Right lung (tissue), 5 donors: ENCODE measurements around the gene MAP1LC3B. TPM values are rescaled to one million over a fixed set of nuclear protein-coding genes. Genes with fewer than 3 reads are reported as not detected.
"Not testable (repeated sequence)": the region's sequence is repeated elsewhere in the genome, so short reads cannot be mapped to it uniquely, and the experiment has no call there.

Source experiments
- DNase-seq, 2 donors: peaks; one replicate each; pipeline ENCODE4 v3.0.0-alpha.2; 2013
- polyA plus RNA-seq, 5 donors: library from polyadenylated mRNA; unstranded; fragments of 120-200 nt; gene quantifications; one replicate each; pipeline versions ENCODE4 v1.2.1 to v1.2.3, GENCODE V29; 2013; ENCODE audit warnings: inconsistent platforms in 1 of 5, low replicate concordance in 1 of 5; ENCODE audit not compliant: insufficient read length in 5 of 5, insufficient read depth in 1 of 5

MAP1LC3B gene
- polyA plus RNA-seq, 5 donors = 44.4 to 58.5 (median 54.4) TPM

- not testable (repeated sequence) for DNase-seq
These were observed 12.8 kb upstream of the MAP1LC3B start for GRCh38 chr16:87379312-87379752.

DNA sequence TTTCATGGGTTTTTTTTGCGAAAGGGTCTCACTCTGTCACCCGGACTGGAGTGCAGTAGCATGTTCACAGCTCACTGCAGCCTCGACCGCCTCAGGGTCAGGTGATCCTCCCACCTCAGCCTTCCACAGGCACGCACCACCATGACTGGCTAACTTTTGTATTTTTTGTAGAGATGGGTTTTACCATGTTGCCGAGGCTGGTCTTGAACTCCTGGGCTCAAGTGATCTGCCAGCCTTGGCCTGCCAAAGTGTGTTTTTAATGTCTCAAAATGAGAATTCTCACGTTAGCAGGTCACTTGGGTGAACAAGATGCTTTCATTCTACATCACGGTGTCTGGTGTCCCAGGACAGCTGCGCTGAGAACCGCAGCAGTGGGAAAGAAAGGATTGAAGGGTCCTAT lies 11.7 kb upstream of the MAP1LC3B start:
- DNase-seq = no peak

- no peak for DNase-seq
These were observed 11.3 kb upstream of the MAP1LC3B start for GRCh38 chr16:87380881-87381280.

GRCh38 chr16:87382023-87382785 lies 9.9 kb upstream of the MAP1LC3B start:
- DNase-seq = no peak

- DNase-seq = peak; percentile 93 to 95
These were observed 8.5 kb upstream of the MAP1LC3B start, which contains the start of gene FBXO31 for GRCh38 chr16:87383505-87384161. TSS of gene FBXO31 (minus strand) at chr16:87383776. CDS start at chr16:87383744, 32 bp downstream.

GRCh38 chr16:87384162-87384874 lies 7.8 kb upstream of the MAP1LC3B start:
- no peak for DNase-seq

GRCh38 chr16:87384875-87385167 lies 7.3 kb upstream of the MAP1LC3B start:
- DNase-seq = not testable (repeated sequence)

DNA sequence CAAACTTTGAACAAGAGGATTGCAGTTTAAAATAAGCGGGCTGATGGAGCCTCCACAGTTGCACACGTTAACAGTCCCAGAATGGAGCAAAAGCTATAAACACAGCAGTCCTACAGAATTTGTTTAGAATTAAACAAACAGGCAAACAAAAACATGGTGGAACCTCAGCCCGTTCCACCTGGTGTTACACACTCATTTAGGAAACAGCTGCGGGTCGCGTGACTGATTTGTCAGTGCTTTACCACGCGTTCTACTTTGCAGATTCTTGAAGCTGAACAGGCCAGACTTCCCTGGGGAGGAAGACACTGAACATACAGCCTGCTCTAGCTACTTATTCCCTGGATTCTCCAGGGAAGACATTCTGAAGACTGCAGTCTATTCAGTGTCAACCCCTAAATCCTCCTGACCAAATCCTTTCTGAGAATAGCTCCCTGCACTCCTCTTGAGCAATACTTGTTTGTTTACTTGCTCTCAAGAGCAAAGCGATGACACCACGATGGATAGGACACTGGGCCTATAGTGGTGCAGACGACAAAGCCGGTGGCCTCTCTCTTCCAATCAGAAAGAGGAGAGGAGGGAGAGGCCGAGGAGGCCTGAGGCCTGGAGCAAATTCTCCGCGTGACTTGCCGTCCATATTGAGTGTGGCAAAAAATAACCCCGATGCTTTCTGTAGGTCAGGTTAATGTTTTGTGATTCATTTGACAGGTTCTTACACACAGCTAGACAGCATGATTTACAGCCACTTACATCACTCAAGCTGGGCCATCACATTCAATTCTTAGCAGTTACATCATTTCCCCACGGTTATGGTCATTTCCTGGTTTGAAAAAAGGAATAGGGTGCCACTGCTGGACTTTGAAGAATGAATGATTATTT lies 4.0 kb upstream of the MAP1LC3B start:
- peak; percentile 95 to 97 for DNase-seq

- DNase-seq = no peak
These were observed 3.4 kb upstream of the MAP1LC3B start for GRCh38 chr16:87388818-87389134.

DNA sequence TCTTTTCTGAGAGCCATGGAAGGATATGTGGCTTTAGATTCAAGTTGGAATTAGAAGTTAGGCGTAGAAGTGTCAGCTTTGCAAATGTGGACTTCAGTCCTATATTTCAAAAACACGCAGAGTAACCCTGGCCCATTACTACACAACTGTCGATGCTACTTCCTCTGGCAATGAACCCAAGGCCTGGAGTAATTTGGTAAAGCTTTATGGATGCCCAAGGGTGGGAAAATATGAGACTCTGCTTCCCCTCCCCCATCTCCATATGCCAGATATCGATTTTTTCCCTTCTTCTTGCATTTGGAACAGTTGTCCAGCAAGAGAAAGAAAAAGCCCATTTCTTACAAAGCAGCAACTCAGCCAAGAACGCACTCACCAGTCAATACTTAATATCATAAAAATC lies 2.9 kb upstream of the MAP1LC3B start:
- no peak for DNase-seq

- DNase-seq = not testable (repeated sequence)
These were observed 2.2 kb upstream of the MAP1LC3B start for GRCh38 chr16:87389914-87390313.

DNA sequence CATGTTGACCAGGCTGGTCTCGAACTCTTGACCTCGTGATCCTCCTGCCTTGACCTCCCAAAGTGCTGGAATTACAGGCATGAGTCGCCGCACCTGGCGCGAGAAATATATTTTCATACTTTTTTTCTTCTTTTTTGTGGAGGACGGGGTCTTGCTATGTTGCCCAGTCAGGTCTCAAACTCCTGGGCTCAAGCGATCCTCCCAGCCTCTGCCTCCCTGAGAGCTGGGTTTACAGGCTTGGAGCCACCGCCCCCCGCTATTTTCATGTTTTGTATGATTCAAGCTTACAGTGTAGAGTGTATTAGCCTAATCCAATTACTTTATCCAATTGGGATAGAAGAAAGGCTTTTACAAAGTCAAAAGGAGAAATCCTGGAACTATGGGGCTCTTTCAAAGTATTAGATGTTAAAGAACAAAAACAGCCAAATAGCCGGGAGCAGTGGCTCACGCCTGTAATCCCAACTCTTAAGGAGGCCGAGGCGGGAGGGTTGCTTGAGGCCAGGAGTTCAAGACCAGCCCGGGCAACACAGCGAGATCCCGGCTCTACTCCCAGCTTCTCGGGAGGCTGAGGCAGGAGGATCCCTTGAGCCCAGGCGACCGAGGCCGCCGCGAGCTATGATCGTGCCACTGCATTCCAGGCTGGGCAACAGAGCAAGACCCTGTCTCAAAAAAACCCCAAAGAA lies 1.4 kb upstream of the MAP1LC3B start:
- no peak for DNase-seq

- DNase-seq = no peak
These were observed 699 bp upstream of the MAP1LC3B start for GRCh38 chr16:87391324-87391949.

DNA sequence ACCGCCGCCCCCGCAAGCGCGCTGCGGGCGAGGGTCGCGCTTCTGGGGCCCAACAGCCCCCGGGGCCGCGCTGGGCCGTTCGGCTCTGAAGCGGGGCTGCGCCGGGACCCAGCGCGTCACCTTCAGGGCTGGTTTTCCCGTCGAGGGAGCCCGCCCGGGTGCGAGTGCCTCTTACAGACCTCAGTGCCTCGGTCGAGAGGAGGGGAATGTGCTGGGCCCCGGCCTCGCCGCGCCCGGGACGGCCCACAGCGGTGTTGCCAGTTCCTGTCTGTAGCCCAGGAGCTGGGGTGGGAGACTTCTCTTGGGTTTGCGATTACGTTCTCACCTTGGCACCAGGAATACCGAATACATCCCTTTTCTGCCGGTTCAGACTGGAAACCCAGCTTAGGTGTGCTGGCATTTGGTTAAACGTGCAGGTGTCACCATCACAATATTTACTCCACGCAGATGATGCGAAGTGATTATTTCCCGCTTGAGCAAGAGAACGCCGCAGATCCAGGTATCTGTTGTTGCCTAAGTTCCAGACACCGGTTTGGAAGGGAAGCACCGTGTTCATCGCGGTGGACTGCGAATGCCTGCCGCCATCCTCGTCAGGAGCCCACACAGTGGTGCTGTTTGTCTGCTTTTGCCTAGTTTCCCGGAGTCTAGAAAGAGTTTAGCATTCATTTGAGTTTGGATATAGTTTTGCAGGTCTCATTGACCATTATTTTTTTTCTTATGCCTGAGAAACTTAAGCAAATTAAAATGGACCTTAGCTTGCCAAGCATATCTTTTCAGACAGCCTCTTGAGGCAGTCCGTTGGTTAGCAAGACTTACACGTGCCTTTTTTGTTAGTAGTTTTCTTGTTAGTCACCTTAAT lies 914 bp downstream of the MAP1LC3B start:
- peak in 1 of 2 donors; percentile 23 for DNase-seq

DNA sequence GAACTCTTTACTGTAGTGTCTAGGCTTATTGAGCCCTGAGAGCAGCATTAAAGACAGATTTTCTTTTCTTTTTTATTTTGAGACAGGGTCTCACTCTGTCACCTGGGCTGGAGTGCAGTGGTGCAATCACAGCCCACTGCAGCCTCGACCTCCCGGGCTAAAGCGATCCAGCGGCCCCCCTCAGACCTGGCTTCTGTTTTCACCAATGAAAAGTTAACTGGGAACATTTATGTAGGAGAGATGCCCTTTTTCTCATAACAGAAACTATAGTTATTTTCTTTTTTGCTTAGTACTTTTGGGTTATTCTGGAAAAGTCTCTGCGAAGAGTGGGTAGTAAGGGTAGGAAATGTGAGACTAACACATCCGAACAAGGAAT lies 1.5 kb downstream of the MAP1LC3B start:
- DNase-seq = no peak

- DNase-seq = no peak
These were observed 3.2 kb downstream of the MAP1LC3B start for GRCh38 chr16:87395181-87395842.

DNA sequence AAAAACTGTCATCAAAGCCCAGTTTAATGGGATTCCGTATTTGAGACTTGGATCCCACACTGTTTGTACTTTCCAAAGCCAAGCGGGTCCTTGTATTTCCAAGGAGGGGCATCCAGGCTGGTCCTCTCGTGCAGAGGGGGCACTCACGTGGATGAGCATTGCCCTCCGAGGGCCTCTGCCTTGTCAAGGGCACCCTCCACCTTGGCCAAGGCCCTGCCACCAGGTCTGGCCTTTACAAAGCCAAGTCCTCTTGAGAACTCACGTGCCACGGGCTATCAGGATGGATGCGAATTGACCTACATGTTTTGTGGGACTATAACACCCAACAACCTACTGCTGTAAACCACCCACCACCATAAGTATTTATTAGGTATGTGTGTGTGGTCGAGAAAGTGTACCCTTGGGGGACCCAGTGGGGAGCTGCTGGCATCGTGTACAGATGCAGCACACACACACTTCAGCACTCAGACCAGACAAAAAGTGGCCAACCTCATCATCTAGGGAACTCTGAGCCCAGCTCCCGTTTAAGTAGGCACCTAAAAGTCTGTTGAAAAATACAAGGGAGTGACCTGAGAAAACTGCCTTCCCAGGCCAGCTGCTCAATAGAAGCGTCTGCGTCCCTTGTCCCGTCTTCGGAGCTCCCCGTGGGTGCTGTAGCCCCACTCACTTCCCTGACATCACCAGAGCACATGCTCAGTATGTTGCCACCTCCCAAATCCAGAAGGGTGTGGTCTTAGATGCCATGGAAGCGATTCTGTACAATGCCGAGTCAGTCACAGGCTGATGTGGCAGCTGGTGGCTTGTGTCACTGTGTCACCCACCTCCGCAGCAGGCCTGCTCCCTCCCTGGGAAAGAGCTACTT lies 12.9 kb downstream of the MAP1LC3B start:
- no peak for DNase-seq

DNA sequence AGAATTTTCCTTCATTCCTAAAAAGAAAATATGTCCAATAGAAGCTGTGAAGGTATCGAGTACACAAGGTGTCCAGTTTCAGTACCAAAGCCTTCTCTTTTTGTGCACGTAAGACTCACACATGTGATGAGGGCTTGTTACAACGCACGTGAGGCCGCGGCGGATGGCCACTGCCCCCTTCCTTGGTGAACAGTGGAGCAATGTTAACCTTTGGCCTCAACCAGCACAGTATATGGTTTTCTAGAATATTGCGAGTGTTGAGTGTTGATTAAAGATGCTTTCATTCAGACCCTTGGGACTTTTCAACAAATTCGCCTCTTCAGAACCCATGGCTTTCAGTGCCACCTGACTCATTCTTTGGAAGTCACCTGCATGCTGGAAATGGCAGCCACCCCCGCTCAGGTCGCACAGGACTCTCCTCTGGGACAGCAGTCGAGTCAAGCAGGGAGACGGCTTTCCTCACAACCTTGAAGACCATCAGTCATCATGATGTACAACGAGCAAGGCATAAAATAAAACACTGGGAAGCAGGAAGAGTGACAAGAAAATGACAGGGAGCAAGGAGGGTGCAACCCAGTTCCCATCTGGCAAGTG lies 14.5 kb downstream of the MAP1LC3B start:
- DNase-seq = no peak
